NCI-H1436 (cell line): Measurements from ENCODE around the gene CHIC1.
"Not testable (repeated sequence)": the region's sequence is repeated elsewhere in the genome, so short reads cannot be mapped to it uniquely, and the experiment has no call there.

Experiments
- DNase-seq: peaks from one replicate; lab custom pipeline; 2025; lab: John Stamatoyannopoulos, UW

The CHIC1 gene

GRCh38 chrX:73562984-73563737 lies at the start of gene CHIC1:
Gene CHIC1, plus strand, starts transcription at chrX:73563197. Its CDS starts 88 bp downstream, at chrX:73563285.
- peak; percentile 88 for DNase-seq

GRCh38 chrX:73522823-73523222 lies 40.2 kb upstream of the CHIC1 start:
- not testable (repeated sequence) for DNase-seq

- DNase-seq, result no peak
Observed at GRCh38 chrX:73524906-73525305, 38.1 kb upstream of the CHIC1 start.

GRCh38 chrX:73525928-73526690 lies 36.9 kb upstream of the CHIC1 start:
- no peak for DNase-seq

GRCh38 chrX:73531655-73532054 lies 31.3 kb upstream of the CHIC1 start:
- not testable (repeated sequence) for DNase-seq

- DNase-seq, result no peak
Observed at GRCh38 chrX:73556159-73556558, 6.8 kb upstream of the CHIC1 start.

GRCh38 chrX:73561801-73562200 lies 1.2 kb upstream of the CHIC1 start:
- no peak for DNase-seq

GRCh38 chrX:73562458-73562857 lies 539 bp upstream of the CHIC1 start:
- no peak for DNase-seq

- DNase-seq, result no peak
Observed at GRCh38 chrX:73563738-73564068, 706 bp downstream of the CHIC1 start.

- no peak for DNase-seq
Observed at GRCh38 chrX:73577361-73577760, 14.4 kb downstream of the CHIC1 start.

- no peak for DNase-seq
Observed at GRCh38 chrX:73581002-73581628, 18.1 kb downstream of the CHIC1 start.

- not testable (repeated sequence) for DNase-seq
Observed at GRCh38 chrX:73597758-73598157, 34.8 kb downstream of the CHIC1 start.

GRCh38 chrX:73615022-73615421 lies 52.0 kb downstream of the CHIC1 start:
- DNase-seq, result no peak

- not testable (repeated sequence) for DNase-seq
Observed at GRCh38 chrX:73641669-73642068, 78.7 kb downstream of the CHIC1 start.

- DNase-seq, result no peak
Observed at GRCh38 chrX:73647212-73647611, 84.2 kb downstream of the CHIC1 start.

- no peak for DNase-seq
Observed at GRCh38 chrX:73647632-73648322, 84.8 kb downstream of the CHIC1 start.

GRCh38 chrX:73661322-73661721 lies 98.3 kb downstream of the CHIC1 start:
- not testable (repeated sequence) for DNase-seq

- DNase-seq, result no peak
Observed at GRCh38 chrX:73668779-73669178, 105.8 kb downstream of the CHIC1 start.

GRCh38 chrX:73681408-73681807 lies 118.4 kb downstream of the CHIC1 start:
- no peak for DNase-seq

- DNase-seq, result no peak
Observed at GRCh38 chrX:73683236-73683859, 120.4 kb downstream of the CHIC1 start.

- not testable (repeated sequence) for DNase-seq
Observed at GRCh38 chrX:73707014-73707413, 144.0 kb downstream of the CHIC1 start.

- no peak for DNase-seq
Observed at GRCh38 chrX:73728602-73729001, 165.6 kb downstream of the CHIC1 start.
